Common myeloid progenitor, CD34-positive (primary cell): ENCODE data around the gene SLC12A4.

Experiments
- CTCF ChIA-PET: fragments of 350-600 bp; sonication (Branson Sonifier 250); formaldehyde crosslinking; loops from one replicate; lab custom pipeline; 2021; ENCODE audit warnings: antibody characterized with exemption; lab: Charles Lee
- POLR2A ChIA-PET: fragments of 350-600 bp; sonication (Branson Sonifier 250); formaldehyde crosslinking; loops from one replicate; lab custom pipeline; 2021; ENCODE audit warnings: antibody characterized with exemption; lab: Charles Lee
- DNase-seq, 3 donors: peaks; one replicate each; pipeline versions ENCODE4 v3.0.0 to v3.0.0-alpha.2; 2013
- H3K27ac ChIP-seq, 2 experiments: 1 replicate in 1 of 2; 2 replicates in 1 of 2; pipeline ENCODE4 v1.7.0; 2013; ENCODE audit warnings: inconsistent platforms in 2 of 2, low read length in 2 of 2, mild to moderate bottlenecking in 2 of 2, low read depth in 1 of 2, moderate library complexity in 1 of 2; ENCODE audit not compliant: severe bottlenecking in 2 of 2, insufficient read depth in 1 of 2, poor library complexity in 1 of 2
- H3K27me3 ChIP-seq, 5 experiments: replicated peaks in 2 of 5; 1 replicate in 3 of 5; 2 replicates in 2 of 5; pipeline versions ENCODE4 v1.6.1 to v1.7.0; 2013; ENCODE audit warnings: low read length in 4 of 5, mild to moderate bottlenecking in 2 of 5, moderate library complexity in 2 of 5, inconsistent platforms in 1 of 5; ENCODE audit not compliant: insufficient read depth in 5 of 5, control insufficient read depth in 4 of 5
- H3K36me3 ChIP-seq, 4 experiments: 1 replicate in 2 of 4; 2 replicates in 2 of 4; pipeline versions ENCODE4 v1.6.1 to v1.7.0; 2013; ENCODE audit warnings: low read length in 3 of 4, control low read depth in 1 of 4, mild to moderate bottlenecking in 1 of 4; ENCODE audit not compliant: control insufficient read depth in 4 of 4, insufficient read depth in 4 of 4
- H3K4me1 ChIP-seq, 4 experiments: 1 replicate in 3 of 4; 2 replicates in 1 of 4; pipeline versions ENCODE4 v1.6.1 to v1.7.1; 2013; ENCODE audit warnings: low read length in 3 of 4, mild to moderate bottlenecking in 3 of 4, control low read depth in 1 of 4, inconsistent platforms in 1 of 4, moderate library complexity in 1 of 4; ENCODE audit not compliant: control insufficient read depth in 4 of 4, insufficient read depth in 4 of 4; ENCODE audit errors: control extremely low read depth in 1 of 4
- H3K4me3 ChIP-seq, 7 experiments: 1 replicate in 4 of 7; 2 replicates in 3 of 7; pipeline versions ENCODE4 v1.5.1 to v1.7.0; 2013; ENCODE audit warnings: mild to moderate bottlenecking in 7 of 7, low read length in 6 of 7, moderate library complexity in 6 of 7, inconsistent platforms in 2 of 7, low read depth in 2 of 7, control low read depth in 1 of 7; ENCODE audit not compliant: insufficient read depth in 4 of 7, control insufficient read depth in 1 of 7; ENCODE audit errors: extremely low read depth in 1 of 7
- H3K9me3 ChIP-seq, 5 experiments: 1 replicate in 4 of 5; 2 replicates in 1 of 5; pipeline versions ENCODE4 v1.6.1 to v1.7.1; 2013; ENCODE audit warnings: low read length in 4 of 5, mild to moderate bottlenecking in 2 of 5, inconsistent platforms in 1 of 5, low read depth in 1 of 5, moderate library complexity in 1 of 5; ENCODE audit not compliant: control insufficient read depth in 4 of 5, insufficient read depth in 2 of 5; ENCODE audit errors: control extremely low read depth in 1 of 5
- WGBS: methylation state at CpG from one replicate; pipeline ENCODE4 v1.1.5; 2013; ENCODE audit not compliant: insufficient coverage; 5-methylcytosine and 5-hydroxymethylcytosine counted together

SLC12A4 gene

DNA sequence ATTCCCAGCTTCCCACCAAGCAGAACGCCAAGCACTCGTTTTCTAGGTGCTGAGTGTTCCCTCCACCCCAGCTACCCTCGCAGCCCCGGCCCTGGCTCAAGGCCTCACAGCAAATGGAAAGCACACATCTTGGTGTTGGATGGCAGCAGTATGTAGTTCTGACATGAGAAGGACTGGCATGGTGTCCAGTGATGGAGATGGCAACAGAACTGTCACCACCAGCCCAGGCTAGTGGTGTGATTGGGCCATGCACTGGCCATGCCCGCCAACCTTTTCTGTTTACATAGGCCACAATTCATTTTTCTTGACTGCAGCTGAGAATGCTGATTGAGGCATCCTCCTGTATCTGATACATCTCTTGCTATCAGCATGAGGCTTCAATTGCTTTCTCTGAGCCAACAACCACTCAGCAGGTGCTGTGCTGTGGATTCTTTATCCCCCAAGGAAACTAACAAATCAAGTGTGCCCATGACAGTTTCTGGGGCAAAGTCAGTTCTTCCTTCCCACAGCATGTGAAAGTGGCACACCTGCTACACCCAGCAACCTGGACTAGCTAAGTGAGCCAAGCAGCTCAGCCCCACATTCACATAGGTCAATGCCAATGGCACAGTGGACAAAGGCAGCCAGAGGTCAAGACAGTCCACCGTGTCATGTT lies 3.8 kb downstream of the SLC12A4 start:
- Histone ChIP-seq H3K4me1 (peaks cover 0 to 30% (median 20%) of the 10 kb centered on the region in 4 experiments), H3K36me3 (peaks cover 2 to 36% (median 12%) of the 10 kb centered on the region in 4 experiments), H3K9me3 (no peaks in the 10 kb centered on the region), H3K4me3 (no peak overlapping the region), H3K27ac (no peak overlapping the region), H3K27me3 (no peaks in the 10 kb centered on the region)
- CTCF ChIA-PET: interaction anchor here (0.8 to 2.4 kb wide), 4 partner anchors 14 to 87 kb away, joined by 3 to 9 read pairs (median 4); no protein-coding TSS in a partner anchor
- 95% methylated on average over 2 of the region's 6 CpGs for WGBS
- no peak for DNase-seq
- POLR2A ChIA-PET: no interaction called here

DNA sequence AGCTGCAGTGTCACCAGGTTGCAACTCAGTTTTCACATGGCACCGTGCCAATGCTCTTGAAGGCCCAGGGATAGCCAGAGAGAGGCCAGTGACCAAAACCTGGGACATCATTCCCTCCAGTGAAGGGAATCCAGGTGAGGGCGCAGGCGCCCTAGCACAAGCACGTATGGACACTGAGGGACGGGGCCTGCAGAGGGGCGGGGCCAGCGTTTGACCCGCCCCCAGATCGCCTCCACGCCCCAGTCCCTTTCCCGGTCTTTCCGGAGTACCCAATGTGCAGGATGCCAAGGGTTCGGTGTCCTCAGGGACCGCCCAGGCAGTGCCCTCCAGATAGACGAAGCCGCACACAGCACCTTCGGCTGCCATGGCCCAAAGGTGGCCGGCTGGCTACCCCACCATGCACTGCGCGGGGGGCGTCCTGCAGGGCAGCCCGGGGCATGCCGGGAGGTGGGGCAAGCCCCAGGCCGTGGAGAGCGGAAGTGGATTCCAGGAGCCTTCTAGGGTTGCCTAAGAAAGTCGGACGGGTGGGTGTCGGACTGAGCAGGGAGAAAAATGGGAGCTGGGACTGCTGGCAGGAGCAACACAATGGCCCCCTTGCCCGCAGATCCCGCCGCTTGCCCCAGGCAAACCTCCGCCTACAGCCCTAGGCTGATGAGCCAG lies 4.6 kb downstream of the SLC12A4 start:
- Histone ChIP-seq H3K4me3 (no peak overlapping the region), H3K27me3 (no peaks in the 10 kb centered on the region), H3K27ac (no peak overlapping the region), H3K36me3 (peaks cover 2 to 44% (median 14%) of the 10 kb centered on the region in 4 experiments), H3K4me1 (peaks cover 0 to 26% (median 15%) of the 10 kb centered on the region in 4 experiments), H3K9me3 (no peaks in the 10 kb centered on the region)
- no peak for DNase-seq
- ChIA-PET CTCF (interaction anchor here (0.8 to 2.4 kb wide), 3 partner anchors 13 to 88 kb away, joined by 3 to 9 read pairs (median 4); no protein-coding TSS in a partner anchor), POLR2A (no interaction called here)
- 91% methylated on average over 31 of the region's 32 CpGs for WGBS

DNA sequence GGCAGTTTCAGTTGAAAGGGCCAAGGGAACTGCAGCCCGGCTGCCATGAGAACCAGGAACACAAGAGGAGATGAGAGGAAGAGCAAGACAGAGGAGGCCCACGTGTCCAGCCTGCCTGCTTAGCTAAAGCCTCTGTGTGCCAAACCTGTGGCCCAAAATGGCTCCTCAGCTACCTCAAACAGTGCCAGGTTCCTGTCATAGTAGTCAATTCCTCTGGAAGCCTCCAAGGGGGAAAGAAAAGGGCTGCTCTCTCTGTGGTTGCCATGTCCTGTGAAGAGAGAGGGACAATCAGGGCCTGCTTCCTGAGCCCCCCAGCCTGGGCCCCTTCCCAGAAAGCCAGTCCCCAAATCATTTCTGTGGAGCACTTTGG lies 5.2 kb downstream of the SLC12A4 start:
- POLR2A ChIA-PET: no interaction called here
- Histone ChIP-seq H3K9me3 (no peaks in the 10 kb centered on the region), H3K4me3 (no peak overlapping the region), H3K4me1 (peaks cover 0 to 25% (median 12%) of the 10 kb centered on the region in 4 experiments), H3K36me3 (peaks cover 2 to 49% (median 17%) of the 10 kb centered on the region in 4 experiments), H3K27ac (no peak overlapping the region), H3K27me3 (no peaks in the 10 kb centered on the region)
- CTCF ChIA-PET: interaction anchor here (0.8 to 2.4 kb wide), 7 partner anchors 13 to 88 kb away, joined by 3 to 9 read pairs (median 3); no protein-coding TSS in a partner anchor
- 100% methylated on average over 2 of the region's 2 CpGs for WGBS
- no peak for DNase-seq

DNA sequence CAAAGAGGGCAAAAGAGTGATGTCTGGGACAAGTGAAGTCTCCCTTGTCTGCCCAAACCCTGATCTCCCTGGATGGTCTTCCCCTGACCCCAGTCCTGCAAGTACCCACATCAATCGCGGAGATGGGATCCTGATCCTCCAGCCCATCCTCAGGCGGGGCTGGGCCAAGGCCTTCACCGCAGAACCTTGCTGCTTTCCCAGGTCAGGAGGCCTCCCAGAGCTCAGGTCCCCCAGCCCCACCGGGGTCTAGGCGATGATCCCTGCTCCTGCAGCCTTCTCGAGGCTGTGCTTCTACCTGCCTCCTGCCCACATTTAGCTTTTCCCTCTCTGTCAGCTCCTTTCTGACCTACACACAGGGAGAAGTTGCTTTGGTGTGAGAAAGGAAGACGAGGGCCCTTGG lies 6.3 kb downstream of the SLC12A4 start:
- Histone ChIP-seq H3K9me3 (no peaks in the 10 kb centered on the region), H3K4me3 (no peak overlapping the region), H3K4me1 (peaks cover 0 to 16% (median 4%) of the 10 kb centered on the region in 4 experiments), H3K27ac (no peak overlapping the region), H3K36me3 (peaks cover 2 to 57% (median 18%) of the 10 kb centered on the region in 4 experiments), H3K27me3 (no peaks in the 10 kb centered on the region)
- no peak for DNase-seq
- WGBS: 92% methylated on average over 7 of the region's 8 CpGs
- CTCF ChIA-PET: interaction anchor here (1.0 to 2.4 kb wide), 5 partner anchors 11 to 103 kb away, joined by 3 to 9 read pairs (median 3); no protein-coding TSS in a partner anchor
- POLR2A ChIA-PET: no interaction called here

- ChIA-PET CTCF (interaction anchor here (0.6 to 1.4 kb wide), 2 partner anchors 21 to 103 kb away, joined by 3 to 4 read pairs; no protein-coding TSS in a partner anchor), POLR2A (no interaction called here)
- Histone ChIP-seq H3K36me3 (peaks cover 2 to 57% (median 18%) of the 10 kb centered on the region in 4 experiments), H3K4me3 (no peak overlapping the region), H3K27ac (no peak overlapping the region), H3K9me3 (no peaks in the 10 kb centered on the region), H3K4me1 (peaks cover 0 to 10% (median under 1%) of the 10 kb centered on the region in 4 experiments), H3K27me3 (no peaks in the 10 kb centered on the region)
- DNase-seq: no peak
- WGBS: 100% methylated on average over 4 of the region's 13 CpGs
Observed at GRCh38 chr16:67961551-67961957, 6.9 kb downstream of the SLC12A4 start.

GRCh38 chr16:67959536-67960329 lies 8.7 kb downstream of the SLC12A4 start:
- 98% methylated on average over 8 of the region's 11 CpGs for WGBS
- Histone ChIP-seq H3K4me1 (peaks cover 0 to 2% (median 0%) of the 10 kb centered on the region in 4 experiments), H3K4me3 (no peak overlapping the region), H3K27ac (no peak overlapping the region), H3K27me3 (no peaks in the 10 kb centered on the region), H3K36me3 (peaks cover 2 to 59% (median 18%) of the 10 kb centered on the region in 4 experiments), H3K9me3 (no peaks in the 10 kb centered on the region)
- no peak for DNase-seq
- ChIA-PET CTCF (interaction anchor here (0.9 to 1.5 kb wide), 6 partner anchors 18 to 81 kb away, joined by 3 to 4 read pairs (median 3); no protein-coding TSS in a partner anchor), POLR2A (interaction anchor here (1.0 kb wide), 1 partner anchor 11 kb away, joined by 3 read pairs; no protein-coding TSS in a partner anchor)
